Lower leg skin (tissue), 4 donors: ENCODE measurements around the gene NOPCHAP1. TPM values are rescaled to one million over a fixed set of nuclear protein-coding genes. Genes with fewer than 3 reads are reported as not detected.

Source experiments
- DNase-seq, 2 donors: peaks; one replicate each; pipeline ENCODE4 v3.0.0-alpha.2; 2019; ENCODE audit warnings: low spot score in 2 of 2
- H3K4me3 ChIP-seq: fragments of 200-600 bp; sonication (generic); 2 replicates; pipeline ENCODE4 v1.5.1; 2017; ENCODE audit warnings: mild to moderate bottlenecking, low read depth; ENCODE audit not compliant: poor library complexity, severe bottlenecking
- POLR2A ChIP-seq, 2 donors: fragments of 450-650 bp; IDR thresholded peaks; one replicate each; pipeline ENCODE4 v1.6.1; 2016 to 2017; ENCODE audit warnings: antibody characterized with exemption in 2 of 2, mild to moderate bottlenecking in 1 of 2, moderate library complexity in 1 of 2
- WGBS, 2 donors: methylation state at CpG; one replicate each; pipeline ENCODE4 v1.1.5; 2018; 5-methylcytosine and 5-hydroxymethylcytosine counted together
- intact Hi-C: fragments of 100-400 bp; cut with DNase I; formaldehyde crosslinking; loops from one replicate; pipeline ENCODE4 v1.15.0; 2023; ENCODE audit warnings: low total_unique reads
- total RNA-seq, 4 donors: library from RNA; depleted of rRNA; stranded (reverse); fragments of >200 nt; gene quantifications; one replicate each; pipeline ENCODE4 v1.1.0, GENCODE V29; 2016
- TF ChIP-seq, protein P1 (sequence below), 3 donors: fragments of 450-650 bp; IDR thresholded peaks; one replicate each; pipeline ENCODE4 v1.5.1; 2016; ENCODE audit warnings: antibody characterized with exemption in 3 of 3, mild to moderate bottlenecking in 3 of 3, moderate library complexity in 2 of 3

Gene NOPCHAP1
- total RNA-seq, 4 donors from 2014 or later, result 2.0 to 5.4 (median 3.6) TPM

DNA sequence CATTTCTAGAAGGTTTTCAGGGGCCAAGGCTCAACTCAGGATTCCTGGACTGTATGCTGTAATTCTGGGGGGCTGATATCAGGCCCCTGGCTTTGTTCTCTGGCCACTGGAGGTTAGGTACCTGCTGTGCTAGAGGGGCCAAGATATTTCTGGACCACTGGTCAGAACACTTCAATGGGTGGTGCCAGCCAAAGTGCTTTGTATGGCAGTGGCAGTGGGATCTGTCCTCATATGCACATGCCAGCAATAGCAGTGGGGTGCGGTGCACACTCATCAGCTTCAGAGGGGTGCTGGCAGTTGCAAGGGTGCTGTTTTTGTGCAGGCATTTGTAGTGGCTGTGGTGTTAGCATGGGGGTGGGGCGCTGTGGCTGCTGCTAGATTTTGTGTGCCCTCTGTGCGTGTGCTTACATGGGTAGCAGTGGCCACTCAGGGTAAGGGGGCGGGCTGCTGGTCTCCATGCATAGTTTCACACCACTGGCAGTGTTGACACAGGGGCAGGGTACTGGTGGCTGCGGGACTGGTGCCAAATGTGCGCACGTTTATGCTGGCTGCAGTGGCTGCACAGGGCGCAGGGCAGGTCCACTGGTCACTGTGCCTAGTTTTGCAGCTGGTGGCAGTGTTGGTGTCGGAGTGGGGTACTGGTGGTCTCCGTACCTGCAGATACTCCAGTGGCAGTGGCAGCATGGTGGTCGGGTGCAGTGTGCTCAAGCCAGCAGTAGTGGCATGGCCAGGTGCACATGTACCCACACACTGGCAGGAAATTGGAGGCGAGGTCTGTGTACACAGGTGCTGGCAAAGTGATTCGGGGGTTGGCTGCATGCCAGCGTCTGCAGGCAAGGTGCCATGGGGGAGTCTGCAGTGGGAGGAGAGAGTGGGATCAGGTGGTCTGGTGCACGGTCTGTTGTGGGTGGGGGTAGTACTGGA, 12.6 kb downstream of the NOPCHAP1 start:
- WGBS, 2 donors, result 82% methylated on average over 12 to 15 of the region's 15 CpGs
- TF ChIP-seq, protein P1, sequence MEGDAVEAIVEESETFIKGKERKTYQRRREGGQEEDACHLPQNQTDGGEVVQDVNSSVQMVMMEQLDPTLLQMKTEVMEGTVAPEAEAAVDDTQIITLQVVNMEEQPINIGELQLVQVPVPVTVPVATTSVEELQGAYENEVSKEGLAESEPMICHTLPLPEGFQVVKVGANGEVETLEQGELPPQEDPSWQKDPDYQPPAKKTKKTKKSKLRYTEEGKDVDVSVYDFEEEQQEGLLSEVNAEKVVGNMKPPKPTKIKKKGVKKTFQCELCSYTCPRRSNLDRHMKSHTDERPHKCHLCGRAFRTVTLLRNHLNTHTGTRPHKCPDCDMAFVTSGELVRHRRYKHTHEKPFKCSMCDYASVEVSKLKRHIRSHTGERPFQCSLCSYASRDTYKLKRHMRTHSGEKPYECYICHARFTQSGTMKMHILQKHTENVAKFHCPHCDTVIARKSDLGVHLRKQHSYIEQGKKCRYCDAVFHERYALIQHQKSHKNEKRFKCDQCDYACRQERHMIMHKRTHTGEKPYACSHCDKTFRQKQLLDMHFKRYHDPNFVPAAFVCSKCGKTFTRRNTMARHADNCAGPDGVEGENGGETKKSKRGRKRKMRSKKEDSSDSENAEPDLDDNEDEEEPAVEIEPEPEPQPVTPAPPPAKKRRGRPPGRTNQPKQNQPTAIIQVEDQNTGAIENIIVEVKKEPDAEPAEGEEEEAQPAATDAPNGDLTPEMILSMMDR (IDR thresholded peaks at IDR 0.05), result no peak
- TF ChIP-seq POLR2A (IDR thresholded peaks at IDR 0.05), result no peak
- no peak for DNase-seq
- no peak overlapping the region for H3K4me3 ChIP-seq
- intact Hi-C loops, result no loop called here

DNA sequence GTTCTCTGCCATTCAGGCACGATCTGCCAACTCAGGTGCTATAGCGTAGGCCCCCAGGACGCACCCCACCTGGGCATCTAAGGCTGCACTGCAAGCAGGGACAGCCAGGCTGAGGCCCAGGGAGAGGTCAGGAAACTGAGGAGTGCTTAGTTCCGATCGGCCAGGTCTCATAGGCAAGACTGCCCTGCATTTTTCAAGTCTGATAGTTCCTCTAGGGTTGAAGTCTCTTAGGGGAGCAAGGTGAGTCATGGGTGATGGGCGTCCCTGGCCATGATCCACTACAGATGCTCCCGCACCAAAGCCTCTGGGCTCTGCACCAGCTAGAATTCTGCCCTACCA, 13.2 kb downstream of the NOPCHAP1 start:
- intact Hi-C loops, result no loop called here
- DNase-seq, result no peak
- TF ChIP-seq POLR2A (IDR thresholded peaks at IDR 0.05), result no peak
- TF ChIP-seq, protein P1 (IDR thresholded peaks at IDR 0.05), result no peak
- WGBS, 2 donors, result 85 to 89% methylated on average over 7 of the region's 7 CpGs
- H3K4me3 ChIP-seq, result no peak overlapping the region

DNA sequence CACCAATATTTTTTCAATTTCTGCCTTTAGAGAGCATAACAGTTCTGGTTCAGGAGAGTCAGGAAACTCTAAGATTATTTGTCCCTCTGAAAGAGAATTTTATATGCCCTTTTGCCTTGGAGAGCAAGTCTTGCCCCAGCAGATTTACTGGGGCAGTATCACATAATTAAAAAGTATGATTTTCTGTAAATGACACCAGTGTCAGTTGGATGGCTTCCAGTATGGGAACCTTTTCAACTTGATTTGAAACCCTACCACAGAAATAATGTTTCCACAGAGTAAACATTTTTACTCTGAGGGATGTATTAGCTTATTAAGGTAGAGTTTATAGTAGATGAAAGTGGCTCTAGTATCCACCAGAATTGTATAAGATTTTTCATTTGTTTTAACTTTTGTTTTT, 15.4 kb downstream of the NOPCHAP1 start:
- TF ChIP-seq POLR2A (IDR thresholded peaks at IDR 0.05), result no peak
- DNase-seq, result no peak
- H3K4me3 ChIP-seq, result no peak overlapping the region
- intact Hi-C loops, result no loop called here

DNA sequence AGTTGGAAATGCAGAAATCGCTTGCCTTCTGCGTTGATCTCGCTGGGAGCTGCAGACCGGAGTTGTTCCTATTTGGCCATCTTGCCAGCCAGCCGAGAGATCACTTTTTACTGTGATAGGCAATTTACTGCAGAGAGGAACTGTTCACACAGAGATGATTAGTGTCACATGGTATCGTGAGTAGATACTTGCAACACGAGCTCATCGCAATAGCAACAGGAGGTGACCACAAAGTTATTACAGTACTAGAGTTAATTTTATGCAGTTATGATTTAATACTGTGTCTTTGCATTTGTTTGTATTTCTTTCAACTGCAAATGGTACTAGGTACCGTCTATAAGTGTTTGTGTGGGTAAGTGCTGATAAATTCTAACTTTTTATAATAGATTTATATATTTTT, 27.8 kb downstream of the NOPCHAP1 start:
- intact Hi-C loops, result no loop called here
- 86 to 91% methylated on average over 9 of the region's 9 CpGs for WGBS, 2 donors
- H3K4me3 ChIP-seq, result no peak overlapping the region
- no peak for DNase-seq
- TF ChIP-seq POLR2A (IDR thresholded peaks at IDR 0.05), result no peak
- TF ChIP-seq, protein P1 (IDR thresholded peaks at IDR 0.05), result no peak

DNA sequence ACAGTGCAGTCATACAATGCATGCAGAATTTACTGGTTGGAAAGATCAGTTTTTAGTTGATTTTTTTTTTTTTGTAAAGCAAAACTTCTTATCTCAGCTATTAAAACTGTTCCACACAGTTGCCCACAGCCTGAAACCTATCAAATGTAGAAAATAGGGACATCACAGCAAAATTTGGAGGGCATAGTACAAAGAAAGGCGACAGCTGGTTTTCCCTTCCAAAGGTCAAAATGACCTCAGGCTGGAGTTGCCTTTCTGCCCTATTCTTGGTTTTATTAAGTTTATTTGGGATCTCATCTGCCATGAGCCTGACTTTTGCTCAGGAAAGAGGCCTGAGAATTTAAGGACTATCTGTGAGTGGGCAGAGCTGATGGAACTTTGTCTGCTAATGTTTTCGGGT, 28.5 kb downstream of the NOPCHAP1 start:
- intact Hi-C loops, result no loop called here
- TF ChIP-seq, protein P1 (IDR thresholded peaks at IDR 0.05), result no peak
- no peak for TF ChIP-seq POLR2A (IDR thresholded peaks at IDR 0.05)
- 82 to 85% methylated on average over 2 of the region's 2 CpGs for WGBS, 2 donors
- no peak for DNase-seq
- no peak overlapping the region for H3K4me3 ChIP-seq

DNA sequence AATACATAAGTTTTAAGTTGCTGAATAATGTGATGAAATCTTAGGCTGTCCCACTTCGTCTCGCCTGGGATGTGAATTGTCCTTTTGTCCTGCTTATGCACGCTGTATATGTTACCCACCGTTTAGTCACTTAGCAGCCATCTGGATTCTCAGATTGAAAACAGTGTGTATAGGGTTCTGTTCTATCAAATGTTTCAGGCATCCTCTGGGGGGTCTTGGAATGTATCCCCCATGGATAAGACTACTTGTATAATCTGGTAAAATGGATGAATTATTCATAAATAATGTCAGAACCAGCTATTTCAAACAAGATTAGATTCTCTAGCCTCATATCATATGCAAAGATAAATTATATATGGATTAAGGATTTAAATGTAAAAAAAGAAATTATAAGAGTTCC, 29.4 kb downstream of the NOPCHAP1 start:
- no peak overlapping the region for H3K4me3 ChIP-seq
- intact Hi-C loops, result no loop called here
- no peak for DNase-seq
- TF ChIP-seq, protein P1 (IDR thresholded peaks at IDR 0.05), result no peak
- TF ChIP-seq POLR2A (IDR thresholded peaks at IDR 0.05), result no peak
- 93 to 94% methylated on average over 4 of the region's 4 CpGs for WGBS, 2 donors
